Measurements from ENCODE around the gene MTG2. TPM values are rescaled to one million over a fixed set of nuclear protein-coding genes. Genes with fewer than 3 reads are reported as not detected.

MTG2 gene
- total RNA-seq, 1 donor from 2014 or later: 31.5 TPM

DNA sequence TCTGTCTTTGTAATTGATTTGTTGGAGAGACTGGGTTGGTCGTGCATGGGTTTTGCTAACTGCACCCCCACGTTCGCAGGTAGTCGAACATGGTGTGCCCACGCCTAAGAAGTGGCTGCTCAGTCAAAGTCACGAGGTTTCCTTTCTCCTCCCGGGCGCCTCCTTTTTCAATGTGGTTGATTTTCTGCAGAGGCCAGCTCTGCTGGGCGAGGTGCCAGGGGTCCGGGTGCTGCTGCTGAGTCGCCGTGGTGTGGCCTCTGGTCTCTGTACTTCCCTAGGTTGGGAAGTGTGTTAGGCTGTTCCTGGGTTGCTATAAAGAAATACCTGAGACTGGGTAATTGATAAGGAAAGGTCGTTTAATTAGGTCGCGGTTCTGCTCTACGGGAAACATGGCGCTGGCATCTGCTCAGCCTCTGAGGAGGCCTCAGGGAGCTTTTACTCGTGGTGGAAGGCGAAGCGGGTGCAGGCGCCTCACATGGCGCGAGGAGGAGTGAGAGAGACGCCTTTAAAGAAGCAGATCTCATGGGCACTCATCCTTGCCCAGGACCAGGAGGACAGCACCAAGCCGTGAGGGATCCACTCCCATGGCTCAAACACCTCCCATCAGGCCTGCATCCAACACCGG lies 69.6 kb downstream of the MTG2 start:
- TF ChIP-seq EZH2 (IDR thresholded peaks at IDR 0.05; ENCODE audit: insufficient read depth, low read length) (no peak), CTCF (IDR thresholded peaks at IDR 0.05; ENCODE audit: insufficient read depth, low read depth, low read length) (no peak)
- no peaks in the 10 kb centered on the region for H3K9me3 Mint-ChIP-seq (ENCODE audit: unreplicated experiment)
- FAIRE-seq: no peak

More for the DNA sequence above, 69.6 kb downstream of the MTG2 start:
- no peak overlapping the region for H3K27ac Mint-ChIP-seq (ENCODE audit: unreplicated experiment)
- H3K9me3 ChIP-seq (ENCODE audit: insufficient read depth, low read depth, low read length): no peaks in the 10 kb centered on the region
- no peak overlapping the region for H3K4me2 ChIP-seq (ENCODE audit: low read length)
- H4K20me1 ChIP-seq (ENCODE audit: insufficient read depth, low read length): peaks cover 90% of the 10 kb centered on the region
- no peak overlapping the region for H3K9ac ChIP-seq (ENCODE audit: low read length)
- no peaks in the 10 kb centered on the region for H3K36me3 ChIP-seq (ENCODE audit: insufficient read depth, low read length)
- no peak overlapping the region for H3K4me3 Mint-ChIP-seq (ENCODE audit: unreplicated experiment)
- H3K4me1 ChIP-seq (ENCODE audit: insufficient read depth, low read length): no peaks in the 10 kb centered on the region
- H3K27ac ChIP-seq (ENCODE audit: low read depth, low read length): no peak overlapping the region
- H3K4me3 ChIP-seq (ENCODE audit: insufficient read depth, low read depth, low read length): no peak overlapping the region
- H2AFZ ChIP-seq (ENCODE audit: low read depth, low read length): no peak overlapping the region
- H3K4me1 Mint-ChIP-seq (ENCODE audit: low read depth, unreplicated experiment): peaks cover 11% of the 10 kb centered on the region
- H3K79me2 ChIP-seq (ENCODE audit: insufficient read depth, low read length): peaks cover 59% of the 10 kb centered on the region
- DNase-seq (ENCODE audit: low read depth): no peak
- no peaks in the 10 kb centered on the region for H3K27me3 ChIP-seq (ENCODE audit: insufficient read depth, low read length)
- H3K27me3 Mint-ChIP-seq (ENCODE audit: low read depth, unreplicated experiment): no peaks in the 10 kb centered on the region
- peaks cover 13% of the 10 kb centered on the region for H3K36me3 Mint-ChIP-seq (ENCODE audit: low read depth, unreplicated experiment)

Other genes starting within 250 kb of the MTG2 start
- gene TAF4, start 117.1 kb upstream of the MTG2 start, total RNA-seq: 11.8 and 12.6 TPM in 2 replicates
- 24.9 and 27.1 TPM in 2 replicates for gene LSM14B, start 60.6 kb upstream of the MTG2 start, total RNA-seq
- gene PSMA7, start 39.6 kb upstream of the MTG2 start, total RNA-seq: 284 and 324 TPM in 2 replicates
- 13.2 and 16.3 TPM in 2 replicates for gene SS18L1, start 39.3 kb upstream of the MTG2 start, total RNA-seq
- 0.07 TPM in 1 of 2 replicates, not detected in the other for gene HRH3, start 37.2 kb downstream of the MTG2 start, total RNA-seq
- gene OSBPL2, start 55.5 kb downstream of the MTG2 start, total RNA-seq: 55.8 and 60.3 TPM in 2 replicates
- 123 and 125 TPM in 2 replicates for gene ADRM1, start 120.0 kb downstream of the MTG2 start, total RNA-seq
- gene LAMA5, start 184.3 kb downstream of the MTG2 start, total RNA-seq: 285 and 350 TPM in 2 replicates
- gene RPS21, start 204.1 kb downstream of the MTG2 start, total RNA-seq: 1,126 and 1,251 TPM in 2 replicates
- 4.4 and 5.4 TPM in 2 replicates for gene CABLES2, start 224.3 kb downstream of the MTG2 start, total RNA-seq
- gene RBBP8NL, start 244.5 kb downstream of the MTG2 start, total RNA-seq: 0.14 TPM in 1 of 2 replicates, not detected in the other

Measured in astrocyte (in vitro differentiated cells and primary cell).